ENCODE data around the gene C19orf73. TPM values are rescaled to one million over a fixed set of nuclear protein-coding genes. Genes with fewer than 3 reads are reported as not detected.
"Not testable (repeated sequence)": the region's sequence is repeated elsewhere in the genome, so short reads cannot be mapped to it uniquely, and the experiment has no call there.

The C19orf73 gene
- polyA plus RNA-seq, 10 donors, result 0.26 to 1.4 (median 0.64) TPM; not detected in 2

DNA sequence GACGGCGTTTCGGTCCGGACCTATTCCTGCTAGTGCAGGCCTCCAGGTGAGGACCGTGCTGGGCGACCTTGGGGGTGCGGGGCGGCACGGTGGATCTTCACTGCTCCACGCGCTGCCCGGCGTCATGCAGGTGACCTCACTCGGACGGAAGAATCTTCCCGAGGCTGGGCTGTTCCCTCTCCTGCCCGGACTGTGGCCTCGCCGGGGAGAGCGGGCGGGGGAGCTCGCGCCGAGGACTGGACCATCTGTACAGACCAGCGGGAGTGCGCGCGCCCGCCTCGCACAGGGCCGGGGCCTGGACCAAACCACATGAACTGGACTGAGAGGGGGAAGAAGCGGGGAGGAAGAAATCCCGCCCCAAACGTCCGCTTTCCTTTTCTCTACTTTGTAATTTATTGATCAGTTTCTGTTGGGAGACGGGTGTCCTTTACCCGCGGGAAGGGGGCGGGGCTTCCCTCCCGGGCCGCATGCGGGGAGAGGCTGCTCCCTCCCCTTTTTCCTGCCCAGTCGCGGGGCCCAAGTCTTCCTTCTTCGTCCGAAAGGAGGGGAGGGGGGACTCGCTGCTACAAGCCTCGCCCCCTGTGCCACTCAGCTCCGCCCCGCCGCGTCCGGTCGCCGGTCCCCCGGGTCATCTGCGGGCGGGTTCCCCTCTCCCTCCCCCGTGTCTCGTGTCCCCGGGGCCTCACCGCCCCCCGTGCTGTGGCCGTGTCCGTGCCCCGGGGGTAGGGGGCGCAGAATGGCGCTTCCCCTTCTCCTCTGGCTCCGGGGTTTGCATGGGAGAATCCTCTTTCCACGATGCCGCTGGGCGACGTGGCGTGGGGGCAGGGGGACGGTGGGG is 31.4 kb upstream of the C19orf73 start:
- DNase-seq, result peak; percentile 88 to 98 (median 91)

DNA sequence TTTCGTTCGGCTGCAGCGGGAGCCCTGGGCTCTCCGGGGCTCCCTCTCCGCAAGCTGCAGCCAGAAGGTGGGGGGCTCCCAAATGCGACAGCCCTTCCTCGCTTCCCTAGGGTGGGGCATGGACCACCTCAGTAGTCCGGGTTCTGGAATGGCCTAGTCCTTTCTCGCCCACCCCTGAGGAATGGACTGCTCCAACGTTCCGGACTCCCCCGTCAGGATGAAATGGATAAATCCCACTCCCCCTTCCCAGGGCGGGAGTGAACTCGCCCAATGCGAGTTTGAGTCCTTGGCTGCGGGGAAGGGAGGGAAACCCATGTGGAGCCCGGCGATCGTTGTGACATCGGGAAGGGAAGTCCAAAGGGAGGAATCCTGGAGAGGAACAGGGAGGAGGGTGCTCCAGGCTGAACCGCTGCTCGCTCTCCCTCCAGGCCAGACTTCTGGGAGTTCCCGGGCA is 30.7 kb upstream of the C19orf73 start:
- peak; percentile 87 to 96 (median 91) for DNase-seq

DNA sequence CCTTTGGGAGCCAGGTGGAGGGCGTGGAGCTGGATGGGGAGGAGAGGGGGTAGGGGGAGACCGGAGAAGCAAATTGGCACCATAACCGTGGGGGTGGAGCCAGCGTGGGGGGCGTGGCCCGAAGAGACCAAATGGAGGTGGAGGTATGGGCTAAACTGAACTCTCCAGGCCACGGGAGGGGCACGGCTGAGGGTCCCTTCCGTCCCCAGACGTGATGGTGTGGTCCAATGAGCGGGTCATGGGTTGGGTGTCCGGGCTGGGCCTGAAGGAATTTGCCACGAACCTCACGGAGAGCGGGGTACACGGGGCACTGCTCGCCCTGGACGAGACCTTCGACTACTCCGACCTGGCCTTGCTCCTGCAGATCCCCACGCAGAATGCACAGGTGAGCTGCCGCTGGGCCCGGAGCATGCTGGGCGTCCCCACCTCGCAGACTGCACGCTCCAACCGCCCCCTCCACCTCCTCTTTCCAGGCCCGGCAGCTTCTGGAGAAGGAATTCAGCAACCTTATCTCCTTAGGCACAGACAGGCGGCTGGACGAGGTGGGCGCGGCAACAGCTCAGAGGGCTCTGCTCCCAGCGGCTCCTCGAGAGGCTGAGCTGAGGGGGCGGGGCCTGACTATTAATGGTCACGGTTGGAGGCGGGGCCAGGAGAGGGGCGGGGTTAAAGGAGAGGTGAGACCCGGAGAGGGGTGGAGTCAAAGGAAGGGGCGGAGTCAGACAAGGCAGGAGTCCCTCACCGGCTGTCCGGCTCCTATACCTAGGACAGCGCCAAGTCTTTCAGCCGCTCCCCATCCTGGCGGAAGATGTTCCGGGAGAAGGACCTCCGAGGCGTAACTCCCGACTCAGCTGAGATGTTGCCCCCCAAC is 30.1 kb upstream of the C19orf73 start:
- DNase-seq, result peak; percentile 92 to 96 (median 93)

DNA sequence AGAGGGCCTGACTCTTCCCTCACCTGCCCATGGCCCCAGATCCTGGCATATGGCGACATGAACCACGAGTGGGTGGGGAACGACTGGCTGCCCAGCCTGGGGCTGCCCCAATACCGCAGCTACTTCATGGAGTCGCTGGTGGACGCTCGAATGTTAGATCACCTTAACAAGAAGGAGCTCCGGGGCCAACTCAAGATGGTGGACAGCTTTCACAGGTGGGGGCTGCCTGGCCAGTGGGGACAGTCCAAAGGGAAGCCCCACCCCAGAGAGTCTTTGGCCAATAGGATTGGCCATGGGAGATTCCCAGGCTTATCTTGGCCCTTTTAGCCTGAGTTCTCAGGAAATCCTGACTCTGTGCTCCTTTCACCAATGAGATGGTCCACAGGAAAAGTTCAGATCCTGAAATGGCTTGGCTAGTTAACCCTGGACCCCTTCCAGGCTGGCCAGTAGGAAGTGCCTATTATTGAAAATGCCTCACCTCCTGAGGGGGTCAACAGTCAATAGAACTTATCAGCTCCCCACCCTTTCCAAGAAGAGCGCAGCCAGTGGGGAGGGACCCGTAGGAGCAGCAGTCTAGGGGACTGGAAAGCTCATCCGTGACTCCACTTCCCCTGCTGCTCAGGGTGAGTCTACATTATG is 29.2 kb upstream of the C19orf73 start:
- DNase-seq, result no peak

DNA sequence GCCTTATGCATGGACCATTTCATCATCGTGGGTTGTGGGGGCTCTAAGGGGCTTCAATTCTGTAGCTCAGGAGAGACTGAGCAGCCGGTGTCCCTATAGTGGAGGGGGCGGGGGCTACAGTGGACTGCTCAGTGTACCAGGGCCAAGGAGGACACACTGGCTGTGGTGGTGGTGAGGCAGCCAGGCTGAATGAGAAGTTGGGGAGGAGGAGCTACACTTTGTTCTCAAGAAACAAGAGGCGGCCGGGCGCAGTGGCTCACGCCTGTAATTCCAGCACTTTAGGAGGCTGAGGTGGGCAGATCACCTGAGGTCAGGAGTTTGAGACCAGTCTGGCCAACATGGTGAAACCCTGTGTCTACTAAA is 27.4 kb upstream of the C19orf73 start:
- DNase-seq, result not testable (repeated sequence)

DNA sequence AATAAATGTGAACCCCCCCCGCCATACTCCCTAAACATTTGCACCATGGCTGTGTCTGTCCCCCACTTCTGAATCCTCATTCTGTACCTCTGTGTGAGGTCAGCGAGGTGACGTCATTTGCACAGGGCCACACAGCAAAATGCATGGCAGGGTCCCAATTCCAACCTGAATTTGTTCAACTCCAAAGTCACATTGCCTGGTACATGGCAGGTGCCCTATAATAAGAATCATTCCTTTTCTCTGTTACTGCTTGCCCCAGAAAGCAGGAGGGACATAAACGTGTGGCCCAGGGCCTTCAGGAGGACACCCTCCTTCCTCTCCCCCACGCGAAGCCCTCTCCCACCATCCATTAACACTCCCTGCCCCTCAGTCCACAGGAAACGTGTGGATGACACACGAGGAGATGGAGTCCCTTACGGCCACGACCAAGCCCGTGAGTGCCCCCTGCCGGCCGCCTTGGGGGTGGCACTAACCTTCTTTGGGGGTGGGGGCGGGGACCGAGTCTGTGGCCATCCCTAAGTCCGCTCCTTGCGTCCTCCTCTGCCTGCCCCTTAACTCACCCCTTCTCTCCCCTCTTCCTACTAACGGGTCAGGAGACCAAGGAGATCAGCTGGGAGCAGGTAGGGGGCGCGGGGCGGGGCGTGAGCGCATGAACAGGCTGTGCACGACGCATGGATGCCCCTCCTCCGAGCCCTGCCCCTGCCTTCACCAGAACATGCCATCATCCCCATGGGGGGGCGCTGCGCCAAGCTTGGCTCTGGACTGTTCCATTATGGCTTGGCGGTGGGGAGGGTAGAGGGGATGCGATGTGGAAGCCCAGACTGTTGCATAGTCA is 26.8 kb upstream of the C19orf73 start:
- peak in 2 of 3 donors; percentile 74 to 87 for DNase-seq

DNA sequence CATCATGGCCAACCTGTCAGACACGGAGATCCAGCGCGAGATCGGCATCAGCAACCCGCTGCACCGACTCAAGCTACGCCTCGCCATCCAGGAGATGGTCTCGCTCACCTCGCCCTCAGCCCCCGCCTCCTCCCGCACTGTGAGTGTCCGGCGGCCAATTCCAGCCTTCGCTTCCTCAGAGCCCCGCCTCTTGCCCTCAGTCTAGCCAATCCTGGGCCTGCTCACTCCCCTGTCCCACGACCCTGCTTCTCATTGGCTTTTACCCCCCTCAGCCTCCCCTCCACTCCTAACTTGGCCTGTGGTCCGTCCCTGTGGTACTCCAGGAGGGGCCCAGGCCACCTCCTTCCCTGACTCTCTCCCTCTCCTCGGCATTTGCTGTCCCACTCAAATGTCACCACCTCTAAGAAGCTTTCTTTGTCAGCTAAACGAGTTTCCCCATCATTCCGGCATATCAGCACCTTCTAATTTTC is 24.0 kb upstream of the C19orf73 start:
- DNase-seq, result peak; percentile 91 to 96 (median 91)

DNA sequence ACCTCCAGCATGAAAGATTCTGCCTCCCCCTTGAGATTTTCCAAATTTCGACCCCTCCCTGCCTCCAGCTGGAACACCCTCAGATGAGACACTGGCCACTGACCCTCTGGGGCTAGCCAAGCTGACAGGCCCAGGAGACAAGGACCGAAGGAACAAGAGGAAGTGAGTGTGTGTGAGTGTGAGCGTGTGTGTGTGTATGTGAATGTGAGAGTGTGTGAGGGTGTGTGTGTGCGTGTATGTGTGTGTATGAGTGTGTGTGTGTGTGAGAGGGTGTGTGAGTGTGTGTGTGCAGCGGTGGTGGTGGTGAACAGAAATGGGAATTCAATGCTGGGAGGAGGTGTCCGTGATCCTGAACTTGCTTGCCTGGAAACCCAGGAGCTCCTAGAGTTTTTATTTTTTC is 22.4 kb upstream of the C19orf73 start:
- DNase-seq, result no peak

DNA sequence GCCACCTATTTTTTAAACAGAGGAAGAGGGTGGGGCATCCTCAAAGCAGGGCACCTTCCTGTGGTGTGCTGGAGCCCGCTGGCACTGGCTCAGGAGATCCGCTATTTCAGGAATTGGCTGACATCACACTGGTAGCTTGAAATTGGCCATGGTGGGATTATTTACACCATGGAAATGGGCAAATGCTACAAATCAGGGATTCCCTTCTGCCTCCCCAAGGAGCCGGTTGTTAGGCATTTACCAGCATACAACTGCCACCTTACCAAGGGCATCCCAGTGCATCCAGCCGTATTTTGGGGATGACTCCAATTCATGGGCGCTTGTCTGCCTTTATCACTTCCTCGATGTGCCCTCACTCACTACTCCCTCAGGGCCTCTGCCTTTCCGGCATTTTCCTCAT is 22.0 kb upstream of the C19orf73 start:
- no peak for DNase-seq

DNA sequence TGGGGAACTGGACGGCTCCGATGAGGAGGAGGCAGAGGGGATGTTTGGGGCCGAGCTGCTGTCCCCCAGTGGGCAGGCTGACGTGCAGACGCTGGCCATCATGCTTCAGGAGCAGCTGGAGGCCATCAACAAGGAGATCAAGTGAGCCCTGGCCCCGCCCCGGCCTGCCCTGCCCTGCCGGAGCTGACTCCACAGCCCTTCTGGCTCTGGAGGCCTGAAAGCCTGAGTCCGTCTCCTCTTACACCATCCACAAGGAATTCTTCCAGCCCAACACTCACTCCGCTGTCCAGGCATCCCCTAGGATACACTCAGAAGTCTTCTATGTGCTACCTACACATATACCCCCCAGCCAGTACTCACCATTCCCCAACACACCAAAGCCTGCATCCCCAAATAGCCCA is 17.8 kb upstream of the C19orf73 start:
- no peak for DNase-seq

DNA sequence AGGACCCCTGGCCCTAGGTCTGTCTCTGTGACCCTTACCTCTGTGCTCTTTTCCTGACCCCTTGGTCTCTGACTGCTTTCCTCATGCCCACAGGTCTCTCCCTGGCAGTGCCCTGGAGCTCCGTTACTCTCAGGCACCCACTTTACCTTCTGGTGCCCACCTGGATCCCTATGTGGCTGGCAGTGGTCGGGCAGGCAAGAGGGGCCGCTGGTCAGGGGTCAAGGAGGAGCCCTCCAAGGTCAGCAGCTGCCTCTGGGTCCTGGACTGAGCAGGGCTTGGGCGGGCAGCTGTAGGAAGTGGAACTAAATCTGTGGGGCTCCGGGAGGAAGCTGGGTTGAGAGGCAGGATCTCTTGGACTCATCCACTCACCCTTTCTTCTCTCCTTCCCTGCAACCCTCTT is 16.7 kb upstream of the C19orf73 start:
- no peak for DNase-seq

DNA sequence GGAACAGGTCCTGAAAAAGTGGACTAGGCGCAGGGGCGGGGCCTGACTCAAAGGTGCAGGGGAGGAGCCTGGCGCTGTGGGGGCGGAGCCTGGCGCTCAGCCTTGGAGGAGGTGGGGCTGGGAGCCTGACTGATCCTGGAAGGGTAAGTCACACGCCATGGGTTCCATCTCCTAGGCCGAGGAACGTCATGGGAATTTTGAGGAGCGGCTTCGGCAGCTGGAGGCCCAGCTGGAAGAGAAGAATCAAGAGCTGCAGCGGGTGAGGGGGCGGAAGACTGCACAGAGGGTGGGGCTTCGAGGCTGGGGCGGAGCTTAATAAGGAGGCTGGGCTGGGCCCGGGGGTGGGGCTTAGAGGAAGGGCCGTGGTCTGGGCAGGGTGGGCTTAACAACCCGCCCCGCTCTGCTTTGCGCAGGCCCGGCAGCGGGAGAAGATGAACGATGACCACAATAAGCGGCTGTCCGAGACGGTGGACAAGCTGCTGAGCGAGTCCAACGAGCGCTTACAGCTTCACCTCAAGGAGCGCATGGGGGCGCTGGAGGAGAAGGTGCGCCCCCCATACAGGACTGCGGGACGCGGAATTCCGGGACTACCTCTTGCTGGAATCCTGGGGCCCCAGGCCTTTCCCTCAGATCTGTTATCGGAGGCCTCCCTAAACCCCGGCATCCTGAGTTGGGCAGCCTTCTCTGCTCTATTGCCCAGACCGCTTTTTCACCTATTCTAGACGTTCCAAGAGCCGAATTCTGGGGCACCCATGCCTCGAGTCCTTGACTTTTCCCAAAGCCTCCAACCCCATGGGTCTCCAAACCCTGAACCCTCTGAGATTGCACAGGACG is 14.9 kb upstream of the C19orf73 start:
- peak in 2 of 3 donors; percentile 62 to 88 for DNase-seq

DNA sequence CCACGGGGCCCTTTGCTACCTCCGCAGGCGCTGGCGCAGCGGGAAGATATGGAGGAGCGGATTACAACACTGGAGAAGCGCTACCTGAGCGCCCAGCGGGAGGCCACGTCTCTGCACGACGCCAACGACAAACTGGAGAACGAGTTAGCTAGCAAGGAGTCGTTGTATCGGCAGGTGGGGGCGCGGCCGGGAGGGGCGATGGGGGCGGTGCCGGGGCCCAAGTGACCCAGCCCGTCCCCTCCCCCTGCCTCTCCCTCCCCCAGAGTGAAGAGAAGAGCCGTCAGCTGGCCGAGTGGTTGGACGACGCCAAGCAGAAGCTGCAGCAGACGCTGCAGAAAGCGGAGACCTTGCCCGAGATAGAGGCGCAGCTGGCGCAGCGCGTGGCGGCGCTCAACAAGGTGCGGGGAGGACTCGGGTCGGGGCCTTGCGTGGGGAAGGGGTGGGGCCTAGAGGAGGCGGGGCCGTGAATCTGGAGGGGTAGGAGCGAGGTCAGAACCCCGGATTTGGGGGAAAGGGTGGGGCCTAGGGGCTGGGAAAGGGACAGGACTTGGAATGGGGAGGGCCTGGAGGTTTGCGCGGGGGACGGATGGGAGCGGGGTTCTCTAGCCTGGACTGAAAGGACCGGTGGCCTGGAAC is 14.1 kb upstream of the C19orf73 start:
- DNase-seq, result peak in 1 of 3 donors; percentile 68

DNA sequence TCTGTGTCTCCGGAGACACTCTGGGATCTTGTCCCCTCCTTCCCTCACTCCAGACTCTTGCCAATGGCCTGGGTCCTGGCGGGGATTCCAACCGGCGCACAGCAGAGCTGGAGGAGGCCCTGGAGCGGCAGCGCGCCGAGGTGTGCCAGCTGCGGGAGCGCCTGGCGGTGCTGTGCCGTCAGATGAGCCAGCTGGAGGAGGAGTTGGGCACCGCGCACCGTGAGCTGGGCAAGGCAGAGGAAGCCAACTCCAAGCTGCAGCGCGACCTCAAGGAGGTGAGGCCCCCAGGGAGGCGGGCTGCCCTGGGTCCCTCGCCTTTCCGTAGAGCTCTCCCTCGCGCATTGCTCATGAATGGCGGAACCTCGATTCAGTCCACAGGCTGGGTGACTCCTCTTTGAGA is 11.4 kb upstream of the C19orf73 start:
- no peak for DNase-seq

DNA sequence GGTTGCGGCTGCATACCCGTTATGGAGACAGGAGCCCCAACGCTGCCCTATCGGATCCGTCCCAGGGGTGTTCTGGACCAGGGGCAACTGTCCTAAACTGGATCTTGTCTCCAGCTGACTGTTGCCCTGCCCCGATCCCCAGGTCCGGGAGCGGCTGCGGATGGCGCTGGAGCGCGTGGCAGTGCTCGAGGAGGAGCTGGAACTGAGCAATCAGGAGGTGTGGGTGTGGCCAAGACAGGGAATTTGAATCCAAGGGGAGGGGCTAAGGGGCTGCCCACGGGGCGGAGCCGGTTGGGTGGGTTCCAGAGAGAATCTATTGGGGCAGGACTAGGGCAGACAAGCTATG is 10.3 kb upstream of the C19orf73 start:
- no peak for DNase-seq

DNA sequence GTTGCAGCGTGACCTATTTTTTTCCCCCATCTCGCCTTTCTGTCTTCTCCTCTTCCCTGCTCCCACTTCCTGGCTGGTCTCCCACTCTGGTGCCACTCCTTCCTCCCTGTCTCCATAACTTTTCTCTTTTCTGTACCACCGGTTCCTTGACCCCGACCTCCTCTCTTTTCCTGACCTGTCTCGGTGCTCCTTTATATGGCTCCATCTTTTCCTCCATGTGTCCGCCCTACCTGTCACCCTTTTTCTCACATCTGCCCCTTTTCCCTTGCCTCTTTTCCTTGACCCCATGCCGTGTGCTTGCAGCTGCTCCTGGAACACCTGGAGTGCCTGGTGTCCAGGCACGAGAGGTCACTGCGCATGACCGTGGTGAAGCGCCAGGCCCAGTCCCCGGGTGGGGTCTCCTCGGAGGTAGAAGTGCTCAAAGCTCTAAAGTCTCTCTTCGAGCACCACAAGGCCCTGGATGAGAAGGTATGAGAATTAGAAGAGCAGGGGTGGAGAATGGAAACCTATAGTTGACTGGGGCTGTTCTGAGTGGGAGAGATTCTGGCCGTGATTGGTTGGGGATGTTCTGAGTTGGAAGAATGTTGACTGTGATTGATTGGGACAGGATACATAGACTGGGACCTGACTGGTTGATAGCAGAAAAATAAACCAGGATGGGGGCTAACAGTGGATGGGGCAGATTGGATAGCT is 9.7 kb upstream of the C19orf73 start:
- no peak for DNase-seq

DNA sequence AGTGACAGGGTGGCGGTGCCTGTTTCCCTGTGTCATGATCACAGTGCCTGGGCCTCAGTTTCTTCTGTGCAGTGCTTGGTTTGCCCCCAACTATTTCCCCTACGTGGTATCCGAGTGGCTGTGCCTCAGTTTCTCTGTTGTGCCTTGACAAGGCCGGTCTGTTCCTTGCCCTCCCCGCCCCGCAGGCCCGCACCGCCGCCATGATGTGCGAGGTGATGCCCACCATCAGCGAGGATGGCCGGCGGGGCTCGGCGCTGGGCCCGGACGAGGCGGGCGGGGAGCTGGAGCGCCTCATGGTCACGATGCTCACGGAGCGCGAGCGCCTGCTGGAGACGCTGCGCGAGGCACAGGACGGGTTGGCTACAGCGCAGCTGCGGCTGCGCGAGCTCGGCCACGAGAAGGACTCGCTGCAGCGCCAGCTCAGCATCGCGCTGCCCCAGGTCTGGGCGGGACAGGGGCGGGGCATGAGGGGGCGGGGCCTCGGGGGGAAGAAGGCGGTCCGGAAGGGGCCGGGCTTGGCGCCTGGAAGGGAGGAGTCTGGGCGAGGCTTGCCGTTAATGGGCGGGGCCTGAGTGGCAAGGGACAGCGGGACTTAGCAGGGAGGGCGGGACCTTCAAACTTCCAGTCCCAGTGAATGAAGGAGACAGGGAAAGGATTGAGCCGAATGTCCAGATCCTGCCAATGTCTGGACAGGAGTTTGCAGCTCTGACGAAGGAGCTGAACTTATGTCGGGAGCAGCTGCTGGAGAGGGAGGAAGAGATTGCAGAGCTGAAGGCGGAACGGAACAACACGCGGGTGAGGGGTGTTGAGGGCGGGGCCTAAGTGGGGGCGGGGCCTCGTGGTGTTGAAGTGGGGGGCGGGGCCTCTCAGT is 9.0 kb upstream of the C19orf73 start:
- peak; percentile 97 for DNase-seq

DNA sequence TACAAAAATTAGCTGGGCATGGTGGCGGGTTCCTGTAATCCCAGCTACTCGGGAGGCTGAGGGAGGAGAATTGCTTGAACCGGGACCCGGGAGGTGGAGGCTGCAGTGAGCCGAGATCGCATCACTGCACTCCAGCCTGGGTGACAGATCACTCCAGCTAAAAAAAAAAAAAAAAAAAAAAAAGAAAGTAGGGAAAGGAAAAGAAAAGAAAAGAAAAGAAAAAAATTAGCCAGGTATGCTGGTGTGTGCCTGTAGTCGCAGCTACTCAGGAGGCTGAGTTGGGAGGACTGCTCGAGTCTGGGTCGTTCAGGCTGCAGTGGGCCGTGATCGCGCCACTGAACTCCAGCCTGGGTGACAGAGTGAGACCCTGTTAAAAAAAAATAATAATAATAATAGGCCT is 8.3 kb upstream of the C19orf73 start:
- DNase-seq, result not testable (repeated sequence)

Data from muscle of back (tissue), 11 donors.